HCT116 (cell line): Measurements from ENCODE around the gene ABCA9.

ENCODE experiments used
- ATF3 ChIP-seq: IDR thresholded peaks from 2 replicates; pipeline ENCODE4 v1.6.1; 2012
- CTCF ChIP-seq, 3 experiments: fragments of 200-600 bp in 1 of 3; sonication (generic) in 1 of 3; IDR thresholded peaks in 2 of 3; conservative IDR thresholded peaks in 1 of 3; 2 replicates each; pipeline ENCODE4 v1.5.1; 2012 to 2017; ENCODE audit warnings: low read depth in 2 of 3, low read length in 2 of 3, antibody characterized with exemption in 1 of 3, borderline replicate concordance in 1 of 3, control low read depth in 1 of 3, mild to moderate bottlenecking in 1 of 3, mixed read lengths in 1 of 3, mixed run types in 1 of 3, moderate library complexity in 1 of 3; ENCODE audit not compliant: insufficient read depth in 1 of 3
- EZH2 ChIP-seq: fragments of 200-600 bp; sonication (generic); IDR thresholded peaks from 2 replicates; pipeline ENCODE4 v1.6.1; 2017; ENCODE audit warnings: antibody characterized with exemption, mixed run types
- EZH2phosphoT487 ChIP-seq: fragments of 200-600 bp; IDR thresholded peaks from 2 replicates; pipeline ENCODE4 v1.6.1; 2018; ENCODE audit warnings: antibody characterized with exemption, borderline replicate concordance
- POLR2A ChIP-seq: IDR thresholded peaks from 2 replicates; pipeline ENCODE4 v1.7.0; 2011; ENCODE audit warnings: borderline replicate concordance; ENCODE audit not compliant: insufficient read depth, insufficient read length; ENCODE audit errors: extremely low read depth
- POLR2AphosphoS5 ChIP-seq: IDR thresholded peaks from 2 replicates; pipeline ENCODE4 v1.6.1; 2011; ENCODE audit warnings: mild to moderate bottlenecking, low read depth, low read length, moderate library complexity
- RAD21 ChIP-seq: IDR thresholded peaks from 2 replicates; pipeline ENCODE4 v1.6.1; 2012; ENCODE audit warnings: low read depth, mild to moderate bottlenecking
- REST ChIP-seq: IDR thresholded peaks from 2 replicates; pipeline ENCODE4 v1.6.1; 2012; ENCODE audit warnings: low read depth
- SIN3A ChIP-seq: IDR thresholded peaks from 2 replicates; pipeline ENCODE4 v1.6.1; 2012; ENCODE audit warnings: low read depth
- SP1 ChIP-seq: IDR thresholded peaks from 2 replicates; pipeline ENCODE4 v1.6.1; 2012; ENCODE audit warnings: low read depth
- ZBTB33 ChIP-seq: IDR thresholded peaks from 2 replicates; pipeline ENCODE4 v1.6.1; 2011; ENCODE audit warnings: mild to moderate bottlenecking, low read length, moderate library complexity; ENCODE audit not compliant: insufficient replicate concordance; ENCODE audit errors: extremely low read depth
- ZFX ChIP-seq: fragments of 450-650 bp; IDR thresholded peaks from 2 replicates; pipeline ENCODE4 v1.6.1; 2017

GRCh38 chr17:68981288-68981687 lies 79.4 kb downstream of the ABCA9 start:
- no peak for TF ChIP-seq EZH2
- TF ChIP-seq RAD21 = no peak
- TF ChIP-seq CTCF (IDR thresholded peaks at IDR 0.05 in 2 of 3, conservative IDR thresholded peaks at IDR 0.05 in 1 of 3; ENCODE audit: borderline replicate concordance in 1 of 3, insufficient read depth in 1 of 3, low read depth in 2 of 3, low read length in 2 of 3) = no peak
- no peak for TF ChIP-seq ZFX
- no peak for TF ChIP-seq EZH2phosphoT487
- TF ChIP-seq REST = no peak
- no peak for TF ChIP-seq SIN3A
- no peak for TF ChIP-seq SP1
- TF ChIP-seq POLR2A = no peak
- TF ChIP-seq ZBTB33 = no peak
- TF ChIP-seq POLR2AphosphoS5 = no peak
- TF ChIP-seq ATF3 = no peak
